HS-27A (cell line): ENCODE measurements around the gene PCYT1B.
"Not testable (repeated sequence)": the region's sequence is repeated elsewhere in the genome, so short reads cannot be mapped to it uniquely, and the experiment has no call there.

Experiments
- DNase-seq: peaks from one replicate; pipeline ENCODE4 v3.0.0-alpha.2; 2012; ENCODE audit warnings: low read depth, missing footprints

The PCYT1B gene

DNA sequence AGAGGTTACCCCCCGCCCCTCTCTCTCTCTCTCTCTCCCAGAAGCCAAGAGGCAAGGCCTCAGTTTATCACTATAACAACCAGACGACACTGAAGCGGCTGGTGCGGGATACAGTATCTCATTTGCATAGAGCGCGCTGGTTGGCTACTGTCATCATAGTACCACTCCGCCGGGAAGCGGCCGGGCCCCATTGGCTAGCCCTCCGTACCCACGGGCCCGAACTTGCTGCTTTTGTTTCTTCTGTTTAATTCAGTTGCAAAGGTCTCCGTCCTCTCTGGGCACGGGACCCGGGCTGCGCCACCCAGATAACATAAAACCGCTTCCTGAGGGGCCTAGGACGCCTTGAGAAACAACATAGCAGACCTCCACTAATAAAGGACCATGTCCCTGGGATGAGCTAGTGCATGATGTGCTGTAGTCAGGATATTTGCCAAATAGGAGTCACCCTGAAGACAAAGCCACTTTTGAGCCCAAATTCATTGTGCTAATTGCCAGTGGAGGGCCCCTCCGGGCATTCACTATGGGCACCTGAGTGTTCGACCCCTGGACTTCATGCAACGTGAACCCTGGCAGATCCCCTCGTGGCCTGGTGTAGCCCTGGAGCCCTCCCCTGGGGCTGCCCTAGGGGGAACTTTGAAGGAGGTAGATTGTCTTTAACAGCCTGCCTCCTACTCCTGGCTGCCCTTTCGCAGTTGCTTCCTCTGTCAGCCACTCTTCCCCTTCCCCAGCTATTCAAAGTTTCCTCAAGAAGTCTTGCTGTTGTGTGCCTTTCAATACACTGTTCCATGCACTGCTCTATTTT lies at the start of gene PCYT1B:
PCYT1B (minus strand) TSS at position 91 of the 802 bp plus-strand sequence. CDS start 242 bp downstream, outside the sequence.
- DNase-seq: no peak

DNA sequence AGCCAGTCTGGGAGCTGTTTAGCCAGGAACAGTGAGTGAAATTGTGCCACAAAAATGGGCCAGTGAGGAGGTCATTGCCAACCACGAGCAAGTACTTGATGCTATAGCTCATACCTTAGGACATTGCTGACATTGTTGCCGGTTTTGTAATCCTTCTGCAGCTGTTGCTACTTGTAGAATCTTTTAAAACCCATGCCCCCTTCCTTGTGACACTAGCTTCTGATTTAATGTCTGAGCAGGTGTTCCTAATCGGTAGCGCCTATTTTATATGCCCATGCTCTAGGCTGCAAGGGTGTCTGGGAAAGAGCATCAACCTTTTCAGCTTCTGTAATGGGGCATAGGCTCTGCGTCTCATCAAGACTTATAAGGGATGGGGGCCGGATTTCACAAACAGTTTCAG lies 49.1 kb upstream of the PCYT1B start:
- DNase-seq: no peak

- no peak for DNase-seq
These were observed 47.7 kb upstream of the PCYT1B start for GRCh38 chrX:24694825-24695224.

DNA sequence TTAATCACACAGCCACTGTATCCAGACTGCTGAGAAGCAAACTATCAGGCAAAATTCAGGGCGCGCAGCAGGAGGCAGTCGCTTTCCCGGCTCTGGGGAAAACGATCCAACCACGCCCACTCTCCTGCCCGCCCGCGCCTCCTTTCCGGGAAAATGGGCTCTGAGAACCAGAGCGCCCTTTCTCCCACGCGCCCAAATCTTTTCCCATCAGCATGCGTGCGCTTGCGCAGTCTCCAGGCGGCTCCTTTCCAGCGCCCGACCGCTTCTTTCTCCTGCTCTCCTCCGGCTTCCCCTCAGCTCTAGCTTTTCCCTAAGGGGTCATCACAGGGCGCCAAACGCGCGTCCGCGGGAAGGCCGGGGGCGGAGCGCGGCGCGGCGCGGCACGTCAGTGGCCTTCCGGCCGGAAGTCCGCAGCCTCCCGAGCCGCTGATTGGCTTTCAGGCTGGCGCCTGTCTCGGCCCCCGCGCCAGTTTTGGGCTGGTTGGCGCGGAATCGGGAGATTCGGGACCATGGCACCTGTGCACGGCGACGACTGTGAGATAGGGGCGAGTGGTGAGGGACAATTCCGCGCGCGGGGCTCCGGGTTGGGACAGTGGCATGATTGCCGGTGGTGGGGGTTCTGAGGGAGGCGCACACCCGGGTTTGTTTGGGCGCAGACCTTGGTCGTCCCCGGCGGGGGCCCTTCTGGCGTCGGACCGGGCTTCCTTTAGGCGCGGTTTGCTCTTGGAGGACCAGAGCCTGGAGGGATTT lies 46.5 kb upstream of the PCYT1B start, which contains the start of gene POLA1:
POLA1 (plus strand) TSS at position 466 of the 750 bp plus-strand sequence; CDS start at position 510, 44 bp downstream.
- DNase-seq: peak; percentile 72

GRCh38 chrX:24692305-24692704 lies 45.2 kb upstream of the PCYT1B start:
- no peak for DNase-seq

- no peak for DNase-seq
These were observed 36.9 kb upstream of the PCYT1B start for GRCh38 chrX:24684048-24684447.

GRCh38 chrX:24682739-24683432 lies 35.7 kb upstream of the PCYT1B start:
- DNase-seq: no peak

DNA sequence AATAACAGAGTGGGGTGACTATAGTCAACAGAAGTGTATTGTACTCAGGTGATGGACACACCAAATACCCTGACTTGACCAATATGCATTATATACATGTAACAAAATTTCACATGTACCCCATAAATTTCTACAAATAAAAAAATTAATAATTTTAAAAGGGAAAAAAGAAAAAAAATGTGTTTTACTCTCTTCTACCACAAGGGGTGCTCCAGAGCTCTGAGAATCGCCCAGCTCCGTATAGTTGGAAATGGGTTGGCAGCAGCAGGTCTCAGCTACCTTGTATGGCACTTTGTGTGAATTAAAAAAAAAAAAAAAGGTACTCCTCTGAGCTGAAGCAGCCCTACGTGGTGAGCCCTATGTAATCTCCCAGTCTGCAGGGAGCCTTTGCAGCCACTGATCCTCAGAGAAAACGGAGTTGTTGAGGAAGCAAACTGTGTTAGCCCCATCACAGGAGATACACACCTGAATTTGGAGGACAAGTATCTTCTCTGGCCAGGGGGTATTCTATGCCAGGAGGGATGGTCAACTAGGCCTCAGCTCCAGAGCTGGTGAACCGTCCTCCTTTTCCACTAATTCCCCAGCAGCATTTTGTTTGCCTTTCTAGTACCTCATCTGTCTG lies 29.4 kb upstream of the PCYT1B start:
- DNase-seq: no peak

DNA sequence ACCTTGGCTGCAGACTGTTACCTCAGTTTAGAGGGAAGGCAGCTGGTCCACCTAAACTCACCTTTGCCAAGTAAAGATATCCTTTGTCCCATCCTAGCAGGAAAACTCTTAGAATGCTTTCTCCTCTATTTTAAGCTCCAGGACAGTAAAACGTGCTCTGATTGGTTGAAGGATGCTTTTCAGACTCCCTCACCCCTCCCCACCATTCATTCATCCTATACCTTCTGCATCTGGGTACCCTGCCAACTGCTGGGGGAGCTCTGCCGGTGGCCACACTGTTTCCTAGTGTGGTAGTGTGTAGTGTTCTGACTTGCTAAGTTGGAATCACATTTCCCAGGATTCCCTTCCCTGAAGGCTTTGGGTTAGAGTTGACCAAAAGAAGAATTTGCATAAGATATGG lies 26.3 kb upstream of the PCYT1B start:
- no peak for DNase-seq

DNA sequence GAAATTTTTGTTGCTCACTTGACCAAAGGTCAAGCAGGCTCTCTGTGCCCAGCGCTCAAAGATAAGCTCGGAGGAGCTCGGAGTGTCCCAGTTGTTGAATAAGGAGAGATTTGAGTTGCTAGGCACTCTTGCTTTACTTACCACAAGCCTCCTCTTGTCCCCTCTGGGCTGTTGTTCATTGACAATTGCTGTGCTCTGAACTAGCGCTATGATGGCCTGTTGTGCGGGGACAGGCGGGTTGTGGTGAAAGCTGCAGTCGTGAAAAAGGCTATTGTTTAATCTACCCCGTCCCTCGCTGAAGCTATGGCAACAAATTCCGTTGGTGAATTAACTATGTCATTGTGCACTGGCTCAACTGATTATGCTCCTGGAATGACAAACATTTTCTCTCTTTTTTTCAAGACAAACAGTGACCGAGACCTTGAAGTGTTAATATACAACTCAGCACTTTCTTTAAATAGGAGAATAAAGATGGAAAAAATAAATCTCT lies 25.6 kb upstream of the PCYT1B start:
- no peak for DNase-seq

- DNase-seq: no peak
These were observed 21.0 kb upstream of the PCYT1B start for GRCh38 chrX:24668111-24668510.

DNA sequence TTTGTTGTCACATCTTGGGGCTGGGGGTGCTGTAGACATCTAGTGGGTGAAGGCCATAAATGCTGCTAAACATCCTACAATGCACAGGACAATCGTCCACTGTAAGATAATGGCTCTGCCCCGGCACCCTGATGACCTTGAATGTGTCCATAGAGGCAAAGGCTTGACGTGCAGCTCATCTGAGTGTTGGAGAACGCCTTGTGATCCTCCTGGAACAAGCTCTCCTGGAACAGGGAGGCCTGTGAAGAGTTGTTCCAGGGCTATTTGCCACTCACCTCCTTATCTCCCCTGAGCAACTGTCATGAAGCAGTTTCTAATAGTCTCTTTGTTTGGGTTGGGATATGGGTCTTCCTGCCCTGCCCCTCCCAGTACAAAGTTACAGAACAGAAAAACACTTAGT lies 15.2 kb upstream of the PCYT1B start:
- DNase-seq: no peak

DNA sequence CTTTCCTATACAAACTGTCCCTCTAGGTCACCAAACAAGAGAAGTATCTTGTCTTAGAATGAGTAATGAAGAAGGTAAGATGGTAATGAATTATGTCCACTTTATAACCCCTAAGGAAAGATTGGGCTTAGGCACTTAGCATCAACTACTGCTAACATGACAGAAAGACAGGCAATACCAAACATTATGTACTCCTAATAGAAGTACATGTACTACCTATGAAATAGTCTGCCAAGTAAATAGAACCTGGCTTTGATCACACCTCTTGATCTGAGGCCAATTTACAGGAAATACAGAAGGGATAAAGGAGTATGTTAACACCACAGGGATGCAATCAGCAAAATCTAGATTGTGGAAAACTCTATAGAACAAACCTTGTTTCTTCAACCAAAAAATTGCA lies 14.1 kb upstream of the PCYT1B start:
- no peak for DNase-seq

GRCh38 chrX:24659646-24660045 lies 12.5 kb upstream of the PCYT1B start:
- DNase-seq: no peak

DNA sequence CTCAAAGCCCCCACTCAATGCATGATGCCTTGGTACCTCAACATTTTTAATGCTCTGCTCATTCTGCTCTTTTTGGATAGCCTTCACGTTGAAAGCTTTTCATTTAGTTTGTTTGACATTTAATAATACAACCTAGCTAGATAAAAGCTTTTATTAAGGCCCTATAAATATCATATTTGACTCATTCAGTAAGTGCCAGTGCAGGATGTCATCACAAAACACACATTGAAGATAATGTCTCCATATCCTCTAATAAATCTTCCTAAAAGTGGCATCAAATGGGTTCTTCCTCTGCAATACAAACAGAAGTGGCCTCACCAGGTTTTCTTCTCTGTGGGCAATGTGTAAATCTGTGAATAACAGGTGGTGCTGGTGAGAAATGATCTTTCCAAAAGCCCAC lies 12.0 kb upstream of the PCYT1B start:
- no peak for DNase-seq

- DNase-seq: no peak
These were observed 11.3 kb upstream of the PCYT1B start for GRCh38 chrX:24658421-24658820.

GRCh38 chrX:24657671-24658386 lies 10.7 kb upstream of the PCYT1B start:
- DNase-seq: no peak

DNA sequence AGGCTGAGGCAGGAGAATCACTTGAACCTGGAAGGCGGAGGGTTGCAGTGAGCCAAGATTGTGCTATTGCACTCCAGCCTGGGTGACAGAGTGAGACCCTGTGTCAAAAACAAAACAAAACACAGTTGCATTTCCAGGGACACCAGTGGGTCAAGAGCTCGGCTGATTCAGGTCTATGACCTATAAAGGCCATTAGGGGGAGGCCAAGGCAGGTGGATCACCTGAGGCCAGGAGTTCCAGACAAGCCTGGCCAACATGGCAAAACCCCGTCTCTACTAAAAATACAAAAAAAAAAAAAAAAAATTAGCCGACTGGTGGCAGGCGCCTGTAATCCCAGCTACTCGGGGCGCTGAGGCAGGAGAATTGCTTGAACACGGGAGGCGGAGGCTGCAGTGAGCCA lies 8.5 kb upstream of the PCYT1B start:
- not testable (repeated sequence) for DNase-seq

DNA sequence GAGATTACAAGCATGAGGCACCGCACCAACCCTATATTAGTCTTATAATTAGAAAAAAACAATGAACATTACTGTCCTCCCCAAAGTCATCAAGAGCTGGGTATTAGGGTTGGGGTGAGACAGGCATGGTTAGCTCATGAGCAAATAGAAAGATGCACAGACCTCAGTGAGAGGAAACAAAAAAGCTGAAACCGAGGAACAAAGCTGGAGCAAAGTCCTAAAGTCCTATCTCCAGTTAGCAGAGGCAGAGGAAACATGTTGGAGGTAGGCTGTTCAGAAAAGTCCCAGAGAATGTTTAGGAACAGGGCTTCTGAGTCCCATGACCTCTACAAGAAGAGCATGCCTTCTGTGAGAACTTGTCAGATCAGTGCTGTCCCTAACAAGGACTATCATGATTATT lies 4.6 kb upstream of the PCYT1B start:
- no peak for DNase-seq

GRCh38 chrX:24648495-24648894 lies 1.3 kb upstream of the PCYT1B start:
- DNase-seq: no peak

DNA sequence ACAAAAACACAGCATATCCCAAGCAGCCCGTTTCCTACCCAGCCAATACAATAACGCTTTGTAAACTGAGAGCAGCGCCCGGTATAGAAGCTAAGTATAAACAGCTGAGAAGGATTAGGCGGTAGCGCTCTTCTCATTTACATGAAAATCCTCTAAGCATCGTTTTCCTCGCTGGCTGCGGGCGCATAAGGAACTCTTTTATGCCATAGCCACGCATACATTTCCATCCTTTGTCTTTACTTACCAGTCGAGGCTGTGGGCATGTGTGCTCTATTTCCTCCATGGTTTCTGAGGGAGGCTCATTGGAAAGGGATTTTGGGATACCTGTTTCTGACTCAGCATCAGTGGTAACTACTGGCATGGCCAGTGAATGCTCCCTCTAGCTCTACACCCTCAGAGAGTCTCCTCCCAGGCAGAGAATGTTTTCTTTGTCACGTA lies 383 bp downstream of the PCYT1B start:
- no peak for DNase-seq
